Middle frontal gyrus (tissue), 1 donor: Measurements from ENCODE around the gene CTAG2.
A peak's percentile ranks its signal among the peaks of the same experiment; 100 is the strongest.
"Not testable (repeated sequence)": the region's sequence is repeated elsewhere in the genome, so short reads cannot be mapped to it uniquely, and the experiment has no call there.

Experiments used
- DNase-seq: peaks from one replicate; pipeline ENCODE4 v3.0.0-alpha.2; 2015; ENCODE audit warnings: low spot score; ENCODE audit errors: extremely low spot score

CTAG2 gene

GRCh38 chrX:154653413-154653812, at the start of gene CTAG2:
TSS of gene CTAG2 (minus strand) at chrX:154653579. CDS start at chrX:154653515, 64 bp downstream.
- DNase-seq = not testable (repeated sequence)

- no peak for DNase-seq
Measured at GRCh38 chrX:154698630-154699248, 45.4 kb upstream of the CTAG2 start.

GRCh38 chrX:154696676-154697045, 43.3 kb upstream of the CTAG2 start:
- DNase-seq = no peak

DNA sequence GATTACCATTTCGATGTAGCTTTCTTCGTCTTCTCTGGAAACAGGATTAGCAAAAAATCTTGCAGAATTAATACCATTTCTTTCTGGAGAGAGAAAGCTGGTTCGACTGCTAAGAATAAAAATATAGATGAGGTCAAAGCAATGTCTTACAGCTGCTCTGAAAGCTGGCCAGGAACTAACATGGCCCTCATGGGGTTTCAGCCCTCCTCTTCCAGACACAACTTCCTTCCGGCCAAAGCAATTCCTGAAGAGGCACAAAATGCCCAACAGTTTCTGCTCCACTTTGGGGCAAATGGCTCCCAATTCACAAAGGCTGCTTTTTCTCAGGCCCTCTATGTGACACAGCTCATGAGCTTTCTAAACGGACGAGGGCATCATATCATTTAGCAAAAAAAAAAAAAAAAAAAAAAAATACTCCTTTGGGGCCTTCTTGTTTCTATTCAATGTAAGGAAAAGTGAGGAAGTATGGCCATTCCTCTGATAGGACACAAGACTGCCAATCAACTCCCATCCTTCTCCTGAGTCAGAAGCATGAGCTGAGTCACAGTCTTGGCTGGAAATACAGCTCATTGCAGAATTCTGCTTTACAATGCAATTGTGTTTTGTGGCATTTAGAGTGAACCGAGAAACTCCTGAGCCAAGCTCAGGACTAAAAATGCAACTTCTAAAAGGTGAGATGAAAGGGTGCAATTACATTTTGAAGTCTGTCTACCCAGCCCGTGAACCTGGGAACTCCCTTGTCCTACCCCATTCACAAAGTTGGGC, 42.7 kb upstream of the CTAG2 start:
- DNase-seq = no peak

DNA sequence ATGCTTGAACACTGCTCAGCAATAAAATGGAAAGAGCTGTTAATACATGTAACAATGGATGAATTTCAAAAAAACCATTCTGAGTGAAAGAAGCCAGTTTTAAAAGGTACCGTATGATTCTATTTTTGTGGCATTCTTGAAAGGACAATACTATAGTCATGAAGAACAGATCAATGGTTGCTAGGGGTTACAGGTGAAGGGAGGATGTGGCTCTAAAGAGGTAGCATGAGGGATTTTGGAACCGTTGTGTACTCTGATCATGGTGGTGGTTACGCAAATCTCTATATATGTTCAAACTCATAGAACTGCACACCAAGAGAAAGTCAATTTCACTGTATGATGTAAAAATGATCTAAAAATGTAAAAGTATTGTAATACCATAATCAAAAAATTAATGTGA, 40.0 kb upstream of the CTAG2 start:
- DNase-seq = no peak

DNA sequence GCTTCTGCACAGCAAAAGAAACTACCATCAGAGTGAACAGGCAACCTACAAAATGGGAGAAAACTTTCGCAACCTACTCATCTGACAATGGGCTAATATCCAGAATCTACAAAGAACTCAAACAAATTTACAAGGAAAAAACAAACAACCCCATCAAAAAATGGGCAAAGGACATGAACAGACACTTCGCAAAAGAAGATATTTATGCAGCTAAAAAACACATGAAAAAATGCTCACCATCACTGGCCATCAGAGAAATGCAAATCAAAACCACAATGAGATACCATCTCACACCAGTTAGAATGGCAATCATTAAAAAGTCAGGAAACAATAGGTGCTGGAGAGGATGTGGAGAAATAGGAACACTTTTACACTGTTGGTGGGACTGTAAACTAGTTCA, 37.1 kb upstream of the CTAG2 start:
- not testable (repeated sequence) for DNase-seq

DNA sequence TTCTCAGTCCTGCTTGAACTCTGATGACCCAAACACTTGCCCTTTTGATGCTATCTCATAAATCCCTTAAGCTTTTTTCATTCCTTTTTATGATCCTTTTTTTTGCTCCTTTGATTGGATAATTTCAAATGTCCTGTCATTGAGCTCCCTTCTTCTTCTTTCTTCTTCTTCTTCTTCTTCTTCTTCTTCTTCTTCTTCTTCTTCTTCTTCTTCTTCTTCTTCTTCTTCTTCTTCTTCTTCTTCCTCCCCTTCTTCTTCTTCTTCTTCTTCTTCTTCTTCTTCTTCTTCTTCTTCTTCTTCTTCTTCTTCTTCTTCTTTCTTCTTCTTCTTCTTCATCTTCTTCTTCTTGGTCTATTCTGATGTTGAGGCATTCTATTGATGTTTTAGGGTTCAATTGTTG, 18.7 kb upstream of the CTAG2 start:
- not testable (repeated sequence) for DNase-seq

- DNase-seq = not testable (repeated sequence)
Measured at GRCh38 chrX:154670848-154671247, 17.5 kb upstream of the CTAG2 start.

DNA sequence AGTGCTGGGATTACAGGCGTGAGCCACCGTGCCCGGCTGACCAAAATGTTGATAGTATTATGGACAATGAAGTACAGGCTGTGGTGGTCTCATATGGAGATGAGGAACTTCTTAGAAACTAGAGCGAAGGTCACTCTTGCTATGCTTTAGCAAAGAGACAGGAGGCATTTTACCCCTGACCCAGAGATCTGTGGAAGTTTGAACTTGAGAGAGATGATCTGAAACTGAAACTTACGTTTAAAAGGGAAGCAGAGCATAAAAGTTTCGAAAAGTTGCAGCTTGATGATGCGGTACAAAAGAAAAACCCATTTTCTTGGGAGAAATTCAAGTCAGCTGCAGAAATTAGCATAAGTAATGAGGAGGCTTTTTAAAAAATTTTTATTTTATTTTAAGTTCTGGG, 8.5 kb upstream of the CTAG2 start:
- no peak for DNase-seq

DNA sequence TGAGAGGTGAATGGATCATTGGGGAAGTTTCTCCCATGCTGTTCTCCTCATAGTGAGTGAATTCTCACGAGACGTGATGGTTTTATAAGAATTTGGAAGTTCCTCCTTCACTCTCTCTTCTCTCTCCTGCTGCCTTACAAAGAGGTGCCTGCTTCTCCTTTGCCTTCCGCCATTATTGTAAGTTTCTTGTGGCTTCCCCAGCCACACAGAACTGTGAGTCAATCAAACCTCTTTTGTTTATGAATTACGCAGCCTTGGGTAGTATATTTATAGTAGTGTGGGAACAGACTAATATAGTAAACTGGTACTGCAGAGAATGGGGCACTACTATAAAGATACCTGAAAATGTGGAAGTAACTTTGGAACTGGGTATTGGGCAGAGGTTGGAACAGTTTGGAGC, 7.8 kb upstream of the CTAG2 start:
- DNase-seq = no peak

GRCh38 chrX:154660541-154660940, 7.2 kb upstream of the CTAG2 start:
- DNase-seq = no peak

- no peak for DNase-seq
Measured at GRCh38 chrX:154658957-154659356, 5.6 kb upstream of the CTAG2 start.

GRCh38 chrX:154658187-154658586, 4.8 kb upstream of the CTAG2 start:
- DNase-seq = no peak

DNA sequence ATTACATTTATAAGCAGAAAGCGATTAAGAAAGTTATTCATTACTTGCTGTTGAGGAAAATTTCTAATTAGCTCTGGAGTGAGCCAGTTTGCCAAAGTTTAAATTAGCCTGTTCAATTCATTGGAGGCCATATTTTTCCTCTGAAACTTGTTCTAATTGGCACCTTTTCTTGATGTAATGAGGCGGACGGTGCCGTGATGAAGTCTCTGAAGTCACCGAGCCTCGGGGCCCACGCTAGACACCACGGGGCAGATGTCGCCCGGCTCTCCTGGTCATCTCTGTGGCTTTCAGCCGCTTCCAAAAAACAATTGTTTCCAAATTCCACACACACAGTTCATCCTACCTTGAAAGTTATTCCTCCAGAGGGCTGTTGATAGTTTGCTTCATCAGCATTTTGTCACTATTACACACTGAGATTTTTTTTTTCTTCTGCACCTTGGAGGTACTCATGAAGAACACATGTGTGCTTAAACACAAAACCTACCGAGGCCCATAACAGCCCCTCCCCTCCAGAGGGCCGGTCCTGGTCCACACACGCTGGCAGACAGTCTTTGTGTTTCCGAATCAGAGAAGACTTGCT, 3.9 kb upstream of the CTAG2 start:
- DNase-seq = no peak

GRCh38 chrX:154655786-154656185, 2.4 kb upstream of the CTAG2 start:
- DNase-seq = no peak

DNA sequence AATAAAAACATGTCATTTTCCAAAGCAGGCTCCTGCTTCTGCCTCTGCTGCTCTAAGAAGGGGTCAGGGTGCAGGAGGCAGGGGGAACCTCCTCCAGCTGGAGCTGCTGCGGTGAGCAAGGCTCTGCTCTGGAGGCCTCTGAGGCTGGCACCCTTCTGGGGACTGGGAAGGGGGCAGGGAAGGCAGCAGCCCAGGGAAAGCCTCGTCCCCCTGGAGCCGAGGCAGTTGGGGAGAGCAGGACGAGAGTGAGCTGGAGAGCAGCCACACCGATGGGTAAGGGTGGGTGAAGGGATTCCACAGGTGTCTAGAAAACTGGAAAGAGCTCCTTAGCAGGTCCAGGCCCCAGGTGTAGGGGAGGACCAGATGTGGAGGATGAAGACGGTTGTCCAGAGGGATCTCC, 2.0 kb upstream of the CTAG2 start:
- DNase-seq = no peak

DNA sequence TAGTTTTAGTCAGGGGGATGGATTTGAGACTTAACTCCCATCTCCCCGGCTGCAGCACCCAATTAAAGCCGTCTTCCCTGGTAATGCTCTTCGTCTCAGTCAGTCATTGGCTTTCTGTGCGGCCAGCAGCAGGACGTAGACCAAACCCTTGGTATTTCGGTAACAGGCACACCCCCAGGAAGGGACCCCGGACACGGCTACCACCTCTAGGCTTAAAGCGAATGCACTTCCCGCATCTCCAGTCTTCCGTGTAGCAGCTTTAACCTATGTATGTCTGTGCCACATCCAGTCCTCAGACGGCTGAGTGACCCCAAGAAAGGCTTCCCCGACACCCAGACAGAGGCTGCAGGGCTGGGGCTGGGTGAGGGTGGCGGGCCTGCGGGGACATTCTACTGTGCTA, 1.5 kb upstream of the CTAG2 start:
- DNase-seq = no peak

DNA sequence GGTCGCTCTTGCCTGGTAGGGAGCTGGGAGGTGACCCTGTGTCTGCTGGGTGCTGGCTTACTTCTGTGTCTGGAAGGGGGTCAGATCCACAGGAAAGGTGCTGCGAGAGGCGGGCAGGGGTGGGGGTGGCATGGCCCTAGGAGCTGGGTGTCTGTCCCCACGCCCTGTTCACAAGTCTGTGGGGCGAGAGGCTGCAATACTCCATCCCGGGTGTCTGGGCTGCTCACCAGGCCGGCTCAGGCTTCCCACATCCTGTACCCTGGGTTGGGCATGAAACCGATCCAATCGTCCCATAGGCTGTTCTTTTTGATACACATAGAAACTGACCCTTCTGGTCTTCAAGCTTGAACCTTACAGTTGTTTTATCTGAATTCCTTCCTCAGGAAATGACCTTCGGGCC, 993 bp upstream of the CTAG2 start:
- DNase-seq = no peak

DNA sequence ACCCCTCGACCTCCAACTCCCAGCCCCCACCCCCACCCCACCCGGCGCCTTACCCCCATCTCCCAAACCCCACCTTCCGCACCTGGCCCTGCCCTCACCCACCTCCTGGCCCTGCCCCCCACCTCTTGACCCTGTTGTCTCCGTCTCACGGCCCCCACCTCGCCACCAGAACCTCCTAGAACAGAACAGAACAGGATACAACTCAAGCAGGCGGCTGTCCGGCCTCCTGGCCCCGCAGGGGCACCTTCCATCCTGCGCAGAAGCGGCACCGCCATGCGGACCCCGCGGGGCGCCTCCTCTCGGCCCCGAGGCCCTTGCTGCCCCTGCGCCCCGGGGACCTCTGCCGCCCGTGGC, 354 bp downstream of the CTAG2 start:
- DNase-seq = no peak

- no peak for DNase-seq
Measured at GRCh38 chrX:154652311-154653047, 900 bp downstream of the CTAG2 start.

GRCh38 chrX:154650221-154650510, 3.2 kb downstream of the CTAG2 start:
- peak; percentile 3 for DNase-seq

- DNase-seq = no peak
Measured at GRCh38 chrX:154649503-154650220, 3.7 kb downstream of the CTAG2 start.
